ENCODE measurements around the gene ASXL3.

DNA sequence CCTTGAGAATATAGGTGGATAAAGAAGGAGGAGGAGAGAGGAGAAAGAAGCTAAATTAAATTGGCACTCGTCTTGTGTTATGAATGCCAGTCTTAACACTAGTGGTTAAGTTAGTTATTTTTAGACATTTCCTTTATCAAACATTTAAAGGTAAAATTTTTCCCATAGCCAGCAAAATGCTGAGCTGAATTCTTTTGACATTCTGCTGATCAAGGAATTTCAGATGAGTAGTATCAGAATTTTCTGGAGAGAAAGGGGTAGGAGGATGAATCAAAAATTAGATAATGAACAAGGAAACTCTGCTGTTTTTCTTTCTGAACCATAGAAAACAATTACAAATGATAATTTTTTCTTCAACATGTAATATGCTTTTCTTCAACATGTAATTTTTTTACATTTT, 52.5 kb downstream of the ASXL3 start:
- TF ChIP-seq POLR2A (IDR thresholded peaks at IDR 0.05; ENCODE audit: low read depth, low read length) (no peak), POLR2AphosphoS5 (IDR thresholded peaks at IDR 0.05; ENCODE audit: low read depth, low read length) (no peak)

All from GM12891 (cell line).